HL-60 (cell line): ENCODE data around the gene CACNA2D3.

Source experiments
- DNase-seq, 2 experiments: peaks; one replicate each; pipeline ENCODE4 v3.0.0-alpha.2; 2010 to 2020; ENCODE audit warnings: low read depth in 1 of 2, low spot score in 1 of 2
- H3K27ac ChIP-seq: fragments of 250-450 bp; sonication (Bioruptor Pico); replicated peaks from 2 replicates; pipeline ENCODE4 v1.5.1; 2020; ENCODE audit warnings: mild to moderate bottlenecking, moderate library complexity
- H3K27me3 ChIP-seq: fragments of 250-450 bp; sonication (Bioruptor Pico); 2 replicates; pipeline ENCODE4 v1.5.1; 2021; ENCODE audit warnings: mild to moderate bottlenecking, moderate library complexity; ENCODE audit not compliant: insufficient read depth, poor library complexity, severe bottlenecking
- H3K4me3 ChIP-seq: replicated peaks from 2 replicates; pipeline ENCODE4 v1.5.1; 2011; ENCODE audit warnings: mild to moderate bottlenecking, control low read depth, low read length; ENCODE audit not compliant: insufficient read depth
- CTCF ChIP-seq: IDR thresholded peaks from one replicate; pipeline ENCODE4 v1.5.1; 2011; ENCODE audit warnings: low read length, control low read depth, inconsistent platforms; ENCODE audit not compliant: insufficient read depth
- GABPA ChIP-seq: IDR thresholded peaks from 2 replicates; pipeline ENCODE4 v1.6.1; 2012; ENCODE audit warnings: low read depth
- POLR2AphosphoS5 ChIP-seq: IDR thresholded peaks from 2 replicates; pipeline ENCODE4 v1.6.1; 2012; ENCODE audit warnings: low read depth
- REST ChIP-seq: IDR thresholded peaks from 2 replicates; pipeline ENCODE4 v1.6.1; 2012; ENCODE audit warnings: low read depth; ENCODE audit not compliant: insufficient replicate concordance
- SPI1 ChIP-seq: IDR thresholded peaks from 2 replicates; pipeline ENCODE4 v1.6.1; 2012; ENCODE audit warnings: low read depth, mild to moderate bottlenecking, borderline replicate concordance

The CACNA2D3 gene

GRCh38 chr3:54790051-54790450 is 667.7 kb downstream of the CACNA2D3 start:
- Histone ChIP-seq H3K27me3 (no peaks in the 10 kb centered on the region), H3K27ac (no peak overlapping the region), H3K4me3 (no peak overlapping the region)
- TF ChIP-seq REST = no peak
- no peak for TF ChIP-seq CTCF
- no peak for TF ChIP-seq GABPA
- DNase-seq = no peak

GRCh38 chr3:54791501-54792156 is 669.3 kb downstream of the CACNA2D3 start:
- no peak for DNase-seq
- H3K27ac ChIP-seq = no peak overlapping the region
- TF ChIP-seq POLR2AphosphoS5 (no peak), GABPA (no peak), CTCF (no peak), SPI1 (no peak), REST (no peak)
- no peak overlapping the region for H3K4me3 ChIP-seq
- no peaks in the 10 kb centered on the region for H3K27me3 ChIP-seq

- DNase-seq = no peak
- TF ChIP-seq REST (no peak), POLR2AphosphoS5 (no peak), CTCF (no peak), GABPA (no peak)
- H3K4me3 ChIP-seq = no peak overlapping the region
- H3K27ac ChIP-seq = no peak overlapping the region
- H3K27me3 ChIP-seq = no peaks in the 10 kb centered on the region
These were observed 670.2 kb downstream of the CACNA2D3 start for GRCh38 chr3:54792584-54792983.
